NT2/D1 (cell line): ENCODE measurements around the gene PELI1.

ENCODE experiments used
- DNase-seq: peaks from one replicate; pipeline ENCODE4 v3.0.0-alpha.2; 2011; ENCODE audit warnings: low read depth, low spot score
- H3K27me3 ChIP-seq: 2 replicates; pipeline ENCODE4 v1.6.0; 2011; ENCODE audit warnings: mild to moderate bottlenecking; ENCODE audit not compliant: insufficient read length, insufficient read depth
- H3K36me3 ChIP-seq: 2 replicates; pipeline ENCODE4 v1.6.1; 2011; ENCODE audit warnings: mild to moderate bottlenecking, low read length, mixed read lengths; ENCODE audit not compliant: insufficient read depth, insufficient read length
- H3K4me1 ChIP-seq: 2 replicates; pipeline ENCODE4 v1.5.1; 2011; ENCODE audit not compliant: insufficient read depth, insufficient read length
- H3K4me3 ChIP-seq: 2 replicates; pipeline ENCODE4 v1.5.1; 2011; ENCODE audit warnings: low read depth; ENCODE audit not compliant: insufficient read length
- H3K9ac ChIP-seq: 2 replicates; pipeline ENCODE4 v1.6.0; 2011; ENCODE audit warnings: low read depth; ENCODE audit not compliant: insufficient read length
- H3K9me3 ChIP-seq: 2 replicates; pipeline ENCODE4 v1.5.1; 2011; ENCODE audit warnings: mild to moderate bottlenecking, low read length; ENCODE audit not compliant: insufficient read depth
- SUZ12 ChIP-seq: IDR thresholded peaks from 2 replicates; pipeline ENCODE4 v1.6.1; 2011; ENCODE audit not compliant: insufficient read length, insufficient read depth; ENCODE audit errors: extremely low read depth
- YY1 ChIP-seq: IDR thresholded peaks from 2 replicates; pipeline ENCODE4 v1.6.1; 2011; ENCODE audit not compliant: insufficient read length, insufficient read depth
- ZNF274 ChIP-seq: IDR thresholded peaks from 2 replicates; pipeline ENCODE4 v1.6.1; 2011; ENCODE audit warnings: mild to moderate bottlenecking, low read depth, low read length

Gene PELI1

DNA sequence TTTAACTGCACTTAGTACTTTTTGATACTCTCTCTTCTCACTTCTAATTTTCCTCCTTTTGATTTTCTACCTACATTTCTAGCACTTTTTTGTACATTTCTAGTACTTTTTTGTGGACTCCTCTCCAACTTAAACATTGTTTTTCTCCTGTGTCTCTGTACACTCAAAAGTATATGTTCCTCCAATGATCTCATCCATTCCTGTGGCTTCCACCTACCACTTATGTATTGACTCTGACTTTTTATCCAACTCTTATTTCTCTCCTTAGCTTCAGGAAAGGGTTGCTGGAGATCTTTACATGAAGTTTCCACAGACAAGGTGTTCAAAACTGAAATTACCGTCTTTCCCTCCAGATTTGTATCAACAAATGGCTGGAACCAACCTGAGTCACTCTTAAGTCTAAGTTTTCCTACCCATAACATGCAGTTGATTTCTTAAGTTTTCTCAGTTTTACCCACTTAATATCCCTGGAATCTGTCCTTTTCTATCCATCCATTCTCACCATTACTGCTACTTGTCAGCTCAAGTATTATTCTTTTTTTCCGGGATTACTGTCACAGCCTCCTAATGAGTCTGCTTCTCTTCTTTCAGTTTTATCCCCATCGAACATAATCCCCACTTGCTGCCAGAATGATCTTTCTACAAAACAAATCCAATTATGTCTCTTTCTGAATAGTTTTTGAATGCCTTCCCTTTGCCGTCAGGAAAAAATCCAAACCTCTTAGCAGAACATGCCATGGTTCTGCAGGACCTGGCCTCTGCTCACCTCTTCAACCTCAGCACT lies 22.6 kb upstream of the PELI1 start:
- TF ChIP-seq YY1 (no peak), SUZ12 (no peak), ZNF274 (no peak)
- Histone ChIP-seq H3K4me1 (no peaks in the 10 kb centered on the region), H3K4me3 (no peak overlapping the region), H3K36me3 (no peaks in the 10 kb centered on the region), H3K9me3 (no peaks in the 10 kb centered on the region), H3K27me3 (no peaks in the 10 kb centered on the region), H3K9ac (no peak overlapping the region)
- DNase-seq, result no peak

GRCh38 chr2:64166212-64166611 lies 22.0 kb upstream of the PELI1 start:
- no peak overlapping the region for H3K4me3 ChIP-seq
- TF ChIP-seq YY1, result no peak
- no peak for TF ChIP-seq SUZ12
- no peak for TF ChIP-seq ZNF274

GRCh38 chr2:64165706-64166105 lies 21.5 kb upstream of the PELI1 start:
- Histone ChIP-seq H3K4me3 (no peak overlapping the region), H3K36me3 (no peaks in the 10 kb centered on the region), H3K27me3 (no peaks in the 10 kb centered on the region), H3K9me3 (no peaks in the 10 kb centered on the region), H3K9ac (no peak overlapping the region), H3K4me1 (no peaks in the 10 kb centered on the region)
- TF ChIP-seq YY1 (no peak), ZNF274 (no peak), SUZ12 (no peak)
- DNase-seq, result no peak

More at GRCh38 chr2:64166212-64166611, 22.0 kb upstream of the PELI1 start:
- no peaks in the 10 kb centered on the region for H3K27me3 ChIP-seq
- no peak for DNase-seq
- no peaks in the 10 kb centered on the region for H3K36me3 ChIP-seq
- no peaks in the 10 kb centered on the region for H3K9me3 ChIP-seq
- H3K4me1 ChIP-seq, result no peaks in the 10 kb centered on the region
- no peak overlapping the region for H3K9ac ChIP-seq

DNA sequence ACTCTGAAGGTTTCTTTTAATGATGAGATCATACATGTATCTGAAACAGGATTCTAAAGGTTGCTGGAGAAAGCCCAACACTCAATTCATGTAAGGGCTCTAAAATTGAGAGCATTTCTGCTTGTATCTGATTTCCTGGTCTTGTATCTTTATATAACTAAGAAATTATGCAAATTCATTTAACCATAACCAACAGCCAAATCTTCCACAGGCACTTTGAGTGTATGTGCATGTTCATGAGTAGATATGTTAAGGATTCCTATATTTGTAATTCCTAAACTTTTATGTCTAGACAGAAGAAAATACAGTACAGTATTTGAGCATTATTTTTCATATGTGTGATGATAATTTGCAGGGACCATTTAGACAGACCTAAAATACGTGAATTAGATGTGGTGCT lies 20.4 kb upstream of the PELI1 start:
- Histone ChIP-seq H3K27me3 (no peaks in the 10 kb centered on the region), H3K9ac (no peak overlapping the region), H3K4me1 (no peaks in the 10 kb centered on the region), H3K36me3 (no peaks in the 10 kb centered on the region), H3K9me3 (no peaks in the 10 kb centered on the region), H3K4me3 (no peak overlapping the region)
- DNase-seq, result no peak
- TF ChIP-seq SUZ12 (no peak), ZNF274 (no peak), YY1 (no peak)

DNA sequence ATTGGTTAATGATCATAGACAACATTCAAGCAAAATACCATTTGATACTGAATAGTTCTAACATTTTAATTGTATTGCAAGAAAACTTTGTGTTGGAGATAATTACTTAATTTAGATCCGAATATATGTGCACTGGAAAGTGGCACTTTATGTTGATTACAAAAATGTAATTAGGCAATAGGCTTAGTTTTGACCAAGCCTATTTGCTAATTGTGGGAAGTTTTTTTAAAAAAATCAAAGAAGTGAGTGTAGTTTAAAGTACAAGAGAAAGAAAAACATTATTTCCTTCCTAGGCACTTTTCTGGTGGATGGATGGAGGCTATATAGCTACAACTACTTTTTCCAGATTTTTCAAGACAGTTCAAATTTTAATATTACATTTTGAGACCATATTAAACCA lies 18.3 kb upstream of the PELI1 start:
- Histone ChIP-seq H3K4me3 (no peak overlapping the region), H3K9me3 (no peaks in the 10 kb centered on the region), H3K36me3 (no peaks in the 10 kb centered on the region), H3K27me3 (no peaks in the 10 kb centered on the region), H3K9ac (no peak overlapping the region), H3K4me1 (no peaks in the 10 kb centered on the region)
- no peak for TF ChIP-seq SUZ12
- DNase-seq, result no peak

DNA sequence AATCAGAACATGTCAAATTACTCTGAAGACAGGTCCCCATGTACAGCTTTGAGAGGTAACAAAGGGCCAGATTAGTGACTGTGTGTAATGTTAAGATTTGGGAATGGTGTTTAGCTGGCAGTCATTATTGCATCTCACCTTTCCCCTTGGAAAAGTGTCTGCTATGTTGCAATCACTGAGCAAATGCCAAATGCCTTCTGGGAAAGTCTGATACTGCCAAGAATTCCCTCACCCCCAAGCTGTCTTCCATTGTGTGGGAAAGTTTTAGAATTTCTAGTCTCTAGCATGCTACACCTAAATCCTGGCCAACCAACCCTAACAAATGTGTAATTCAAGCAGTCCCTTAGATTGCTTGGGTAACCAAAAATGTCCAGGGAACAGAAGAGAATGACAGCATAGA lies 13.6 kb upstream of the PELI1 start:
- Histone ChIP-seq H3K9ac (no peak overlapping the region), H3K27me3 (no peaks in the 10 kb centered on the region), H3K36me3 (no peaks in the 10 kb centered on the region), H3K4me1 (no peaks in the 10 kb centered on the region), H3K9me3 (no peaks in the 10 kb centered on the region), H3K4me3 (no peak overlapping the region)
- no peak for DNase-seq
- TF ChIP-seq YY1 (no peak), SUZ12 (no peak), ZNF274 (no peak)

DNA sequence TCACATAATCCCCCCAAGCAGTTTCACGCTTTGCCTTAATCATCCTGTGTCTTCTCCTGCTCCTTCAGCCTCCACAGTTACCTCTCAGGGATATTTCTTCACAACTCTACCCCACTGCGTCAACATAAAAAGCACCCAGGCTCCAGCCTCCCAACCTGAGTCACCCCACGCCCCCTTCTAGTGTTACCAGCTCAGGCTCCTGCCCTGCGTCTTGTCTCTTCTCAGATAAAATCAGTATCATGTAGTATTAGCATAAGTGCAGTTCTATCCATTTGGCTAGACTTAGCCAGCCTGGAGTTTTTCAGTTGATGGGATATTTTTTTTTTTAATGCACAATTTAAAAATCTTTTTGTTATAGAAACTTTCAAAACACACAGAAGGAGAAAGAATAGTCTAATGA lies 9.6 kb upstream of the PELI1 start:
- H3K9me3 ChIP-seq, result no peaks in the 10 kb centered on the region
- H3K27me3 ChIP-seq, result no peaks in the 10 kb centered on the region
- no peak overlapping the region for H3K9ac ChIP-seq
- no peaks in the 10 kb centered on the region for H3K4me1 ChIP-seq
- no peak overlapping the region for H3K4me3 ChIP-seq
- no peak for TF ChIP-seq YY1
- TF ChIP-seq ZNF274, result no peak
- TF ChIP-seq SUZ12, result no peak
- DNase-seq, result no peak
- H3K36me3 ChIP-seq, result no peaks in the 10 kb centered on the region
